GM21717 (cell line): ENCODE data around the gene DPY19L2.
"Not testable (repeated sequence)": the region's sequence is repeated elsewhere in the genome, so short reads cannot be mapped to it uniquely, and the experiment has no call there.

Source experiments
- ATAC-seq: cut with Tn5 transposase; IDR thresholded peaks from one replicate; pipeline ENCODE4 v1.9.1; 2021; ENCODE audit warnings: mild to moderate bottlenecking, moderate library complexity; ENCODE audit not compliant: unreplicated experiment

The DPY19L2 gene

DNA sequence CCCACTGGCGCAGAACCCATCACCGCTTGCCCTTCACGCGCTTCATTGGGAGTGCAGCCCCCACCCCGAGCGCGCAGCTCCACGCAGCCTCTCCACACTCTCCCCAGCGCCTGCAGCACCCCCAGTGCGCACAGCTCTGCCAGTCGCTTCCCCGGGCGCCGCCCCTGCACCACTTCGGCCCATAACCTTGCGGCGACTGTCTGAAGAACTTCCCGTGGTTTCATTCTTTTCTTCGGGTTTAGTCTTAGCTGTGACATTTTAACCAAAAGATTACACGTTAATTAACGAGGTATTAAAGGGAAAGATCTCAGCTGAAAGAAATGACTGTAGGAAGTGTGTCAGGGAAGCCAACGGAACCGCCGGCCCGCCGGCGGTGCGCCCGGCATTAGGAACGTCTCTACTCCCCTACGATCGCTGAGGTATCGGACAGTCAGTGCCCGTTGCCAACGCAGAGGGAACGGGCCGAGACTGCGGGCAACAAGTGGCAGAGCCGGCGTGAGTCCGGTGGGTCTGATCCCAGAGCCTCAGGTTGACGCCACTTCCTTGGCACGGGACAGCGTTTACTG is 590 bp upstream of the DPY19L2 start:
- peak; percentile 35 for ATAC-seq

DNA sequence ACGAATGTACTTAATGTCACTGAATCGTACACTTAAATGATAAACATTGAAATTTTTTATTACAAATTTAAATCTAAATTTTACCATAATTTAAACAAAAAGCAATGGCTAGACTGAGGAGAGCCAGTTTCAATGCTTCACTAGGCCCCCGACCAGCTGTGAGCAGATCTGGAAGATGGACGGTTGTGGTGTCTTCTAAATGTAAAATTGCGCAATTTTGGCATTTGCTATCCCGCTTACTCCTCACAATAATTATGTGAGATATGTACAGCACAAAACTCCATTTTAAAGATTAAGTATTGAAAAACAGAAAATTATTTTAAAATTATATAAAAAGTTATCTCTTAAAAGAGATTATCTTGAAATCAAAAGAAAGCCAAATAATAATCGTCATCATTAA is 5.3 kb downstream of the DPY19L2 start:
- not testable (repeated sequence) for ATAC-seq

DNA sequence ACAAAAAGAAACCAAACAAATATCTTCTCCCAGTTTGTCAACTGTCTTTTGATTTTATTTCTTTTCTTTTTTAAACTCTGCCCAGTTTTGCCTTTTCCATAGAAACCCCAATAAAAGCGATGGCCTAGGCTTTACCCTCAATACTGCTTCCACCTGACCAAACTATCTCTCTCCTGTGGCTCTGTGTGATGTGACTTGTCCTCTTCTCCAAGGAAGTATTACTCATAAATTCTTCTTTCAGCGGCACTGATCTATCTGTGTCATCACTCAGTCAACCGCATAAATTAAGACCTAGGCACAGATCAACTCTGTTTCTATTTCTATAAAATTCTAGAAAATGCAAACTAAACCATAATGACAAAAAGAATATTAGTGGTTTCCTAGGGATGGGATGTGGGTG is 9.8 kb downstream of the DPY19L2 start:
- not testable (repeated sequence) for ATAC-seq

DNA sequence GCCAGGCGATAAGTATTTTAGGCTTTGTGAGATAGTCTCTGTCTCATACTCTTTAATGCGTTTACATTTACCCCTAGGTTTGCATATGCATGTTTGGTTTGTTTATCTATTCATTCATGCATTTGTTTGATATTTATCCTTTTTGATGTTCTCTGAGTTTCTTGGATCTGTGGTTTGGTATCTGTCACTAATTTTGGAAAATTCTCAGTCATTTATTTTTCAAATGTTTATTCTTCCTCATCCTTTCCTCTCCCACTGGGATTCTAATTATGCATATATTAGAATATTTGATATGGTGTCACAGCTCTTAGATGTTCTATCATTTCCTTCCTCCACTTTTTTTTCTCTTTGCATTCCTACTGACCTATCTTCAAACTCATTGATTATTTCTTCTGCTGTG is 11.9 kb downstream of the DPY19L2 start:
- ATAC-seq, result not testable (repeated sequence)

DNA sequence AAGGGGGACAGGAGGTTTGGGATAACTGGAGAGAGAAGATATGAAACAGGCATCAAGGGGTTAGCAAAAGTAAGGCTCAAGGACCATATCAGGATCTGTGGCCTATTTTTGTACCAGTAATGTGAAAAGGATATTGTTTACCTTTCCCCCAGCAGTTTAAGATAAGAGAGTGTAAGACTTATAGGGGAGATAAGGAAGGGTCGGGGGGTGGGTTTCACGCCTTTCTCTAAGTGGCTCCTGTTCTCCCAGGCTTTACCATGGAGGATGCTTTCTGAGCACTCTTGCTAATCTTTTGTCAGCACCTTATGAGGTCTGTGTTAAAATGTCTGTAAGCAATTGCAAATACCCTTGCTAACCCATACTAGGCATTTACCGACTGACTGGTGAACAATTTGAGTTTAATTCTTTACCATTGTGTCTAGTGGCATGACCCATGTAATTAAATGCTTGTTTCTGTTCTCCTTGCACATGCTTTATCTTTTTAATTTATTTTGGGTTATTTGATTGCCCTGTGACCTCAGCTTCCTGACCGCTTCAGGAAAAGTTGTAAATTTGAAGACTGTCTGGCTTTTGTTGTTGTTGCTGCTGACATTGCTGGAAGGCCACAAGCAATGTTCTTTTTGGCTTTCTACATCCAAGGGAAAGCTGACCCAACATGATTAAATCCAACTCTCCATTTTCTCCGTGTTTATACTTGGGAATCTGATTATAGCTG is 12.6 kb downstream of the DPY19L2 start:
- not testable (repeated sequence) for ATAC-seq

DNA sequence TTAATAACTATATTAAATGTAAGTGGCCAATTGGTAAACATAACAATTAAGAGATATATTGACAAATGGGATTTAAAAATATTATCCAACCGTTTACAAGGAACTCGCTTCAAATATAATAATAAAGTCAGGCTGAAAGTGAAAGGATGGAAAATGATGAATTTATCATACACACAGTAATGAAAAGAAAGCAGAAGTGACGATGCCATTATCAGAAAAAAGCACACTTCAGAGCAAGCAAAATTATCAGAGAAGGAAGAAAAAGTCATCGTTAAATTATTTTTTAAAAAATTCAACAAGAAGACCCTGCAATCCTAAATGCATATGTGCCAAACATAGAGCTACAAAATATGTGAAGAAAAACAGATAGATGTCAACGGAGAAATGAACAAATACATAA is 13.8 kb downstream of the DPY19L2 start:
- not testable (repeated sequence) for ATAC-seq

DNA sequence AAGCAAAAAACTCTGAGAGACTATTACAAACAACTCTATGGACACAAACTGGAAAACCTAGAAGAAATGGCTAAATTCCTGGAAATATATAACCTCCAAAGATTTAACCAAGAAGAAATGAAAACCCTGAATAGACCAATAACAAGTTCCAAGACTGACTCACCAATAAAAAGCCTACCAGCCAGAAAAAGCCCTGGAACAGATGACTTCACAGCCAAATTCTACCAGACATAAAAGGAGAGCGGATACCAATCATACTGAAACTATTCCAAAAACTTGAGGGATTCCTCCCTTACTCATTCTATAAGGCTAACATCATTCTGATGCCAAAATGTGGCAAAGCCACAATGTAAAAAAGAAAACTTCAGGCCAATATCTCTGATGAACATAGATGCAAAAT is 18.8 kb downstream of the DPY19L2 start:
- not testable (repeated sequence) for ATAC-seq

DNA sequence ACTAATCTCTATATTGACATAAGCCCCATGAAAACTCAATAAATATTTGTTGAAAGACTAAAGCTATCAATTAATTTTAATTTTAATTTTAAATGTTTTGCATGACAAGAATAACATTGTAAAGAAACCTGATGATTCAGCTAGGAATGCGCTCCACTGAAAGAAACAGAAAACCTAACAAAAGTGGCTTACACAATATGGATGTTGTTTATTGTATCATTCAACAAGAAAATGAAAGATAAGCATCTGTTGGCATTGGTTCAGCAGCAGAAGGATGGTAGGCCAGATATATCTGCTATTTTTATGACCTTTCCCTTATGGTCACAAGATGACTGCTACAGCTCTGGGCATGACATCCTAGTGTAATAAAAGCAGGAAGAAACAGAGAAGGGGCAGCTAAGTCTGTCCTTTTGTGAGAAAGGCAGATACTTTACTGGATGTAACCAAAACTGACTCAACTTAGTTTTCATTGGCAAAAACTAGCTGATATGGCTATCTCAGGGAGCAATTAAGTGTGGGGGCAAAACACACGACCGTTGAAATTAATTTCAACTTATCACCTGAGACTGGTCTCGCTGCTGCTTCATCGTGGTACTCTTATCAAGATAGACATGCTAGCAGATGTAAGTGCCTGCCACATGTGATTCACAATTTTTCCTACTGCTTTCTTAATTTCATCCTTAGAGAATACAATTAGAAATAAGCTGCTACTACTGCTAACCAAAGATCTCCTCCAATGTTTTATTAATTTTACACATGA is 24.7 kb downstream of the DPY19L2 start:
- not testable (repeated sequence) for ATAC-seq

DNA sequence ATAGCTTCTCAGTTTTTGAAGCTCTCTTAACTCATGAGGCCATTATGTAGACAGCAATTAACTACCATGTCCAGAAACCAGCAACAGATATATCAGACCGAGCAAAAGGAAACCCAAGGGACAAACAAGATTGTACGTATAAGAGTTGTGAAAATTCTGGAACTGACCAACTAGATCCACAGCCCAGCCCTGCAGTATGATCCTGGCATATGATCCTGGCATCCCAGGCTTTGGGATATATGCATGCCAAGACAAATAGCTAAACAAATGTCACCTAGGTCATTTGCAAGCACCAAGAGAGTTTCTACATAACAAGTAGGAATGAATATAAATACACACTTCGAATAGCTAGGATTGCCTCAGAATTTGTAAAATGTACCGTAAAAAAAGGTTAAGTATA is 44.0 kb downstream of the DPY19L2 start:
- not testable (repeated sequence) for ATAC-seq

DNA sequence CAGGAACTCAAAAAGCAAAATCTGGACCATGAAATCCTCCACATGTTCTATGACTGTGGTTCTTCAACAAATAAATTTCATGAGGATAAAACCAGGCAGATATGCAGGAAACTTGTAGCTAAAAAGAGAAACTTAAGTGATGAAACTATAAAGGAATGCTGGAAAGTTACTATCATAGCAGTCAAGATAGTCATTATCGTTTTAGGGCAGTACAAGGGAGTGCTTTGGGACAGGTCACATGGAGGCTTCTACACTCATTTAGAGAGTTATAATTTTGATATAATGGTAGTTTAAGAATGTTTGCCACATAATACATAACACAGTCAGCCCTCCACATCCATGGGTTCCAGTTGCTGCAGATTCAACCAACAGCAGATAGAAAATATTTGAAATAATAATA is 52.7 kb downstream of the DPY19L2 start:
- ATAC-seq, result not testable (repeated sequence)

DNA sequence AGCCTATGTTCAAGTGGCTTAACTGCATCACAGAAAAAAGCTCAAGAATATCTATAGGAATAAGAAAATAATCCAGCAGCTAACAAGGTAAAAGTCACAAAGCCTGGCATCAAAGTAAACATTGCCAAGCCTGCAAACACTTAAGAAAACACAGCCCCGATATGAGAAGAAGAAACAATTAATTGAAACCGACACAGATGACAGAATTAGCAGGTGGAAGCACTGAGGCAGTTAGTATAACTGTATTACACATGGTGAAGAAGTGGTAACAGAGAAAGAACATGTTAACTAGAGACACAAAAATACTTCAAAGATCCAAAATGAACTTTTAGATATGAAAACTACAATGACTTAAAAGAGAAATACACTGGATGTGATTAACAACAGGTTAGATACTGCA is 57.0 kb downstream of the DPY19L2 start:
- peak; percentile 76 for ATAC-seq

DNA sequence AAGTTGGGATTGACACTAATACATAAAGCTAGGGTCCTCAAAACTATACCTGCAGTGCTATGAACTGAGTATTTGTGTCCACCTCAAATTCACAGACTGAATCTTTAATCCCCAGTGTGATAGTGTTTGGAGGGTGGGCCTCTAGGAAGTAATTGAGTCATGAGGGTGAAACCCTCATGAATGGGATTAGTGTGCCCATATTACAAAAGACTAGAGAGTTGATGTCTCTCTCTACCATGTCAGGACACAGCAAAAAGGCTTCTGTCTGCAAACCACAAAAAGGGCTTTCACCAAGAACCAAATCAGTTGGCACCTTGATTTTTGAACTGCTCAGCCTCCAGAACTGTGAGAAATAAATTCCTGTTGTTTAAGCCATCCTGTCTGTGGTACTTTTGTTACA is 59.0 kb downstream of the DPY19L2 start:
- ATAC-seq, result not testable (repeated sequence)

DNA sequence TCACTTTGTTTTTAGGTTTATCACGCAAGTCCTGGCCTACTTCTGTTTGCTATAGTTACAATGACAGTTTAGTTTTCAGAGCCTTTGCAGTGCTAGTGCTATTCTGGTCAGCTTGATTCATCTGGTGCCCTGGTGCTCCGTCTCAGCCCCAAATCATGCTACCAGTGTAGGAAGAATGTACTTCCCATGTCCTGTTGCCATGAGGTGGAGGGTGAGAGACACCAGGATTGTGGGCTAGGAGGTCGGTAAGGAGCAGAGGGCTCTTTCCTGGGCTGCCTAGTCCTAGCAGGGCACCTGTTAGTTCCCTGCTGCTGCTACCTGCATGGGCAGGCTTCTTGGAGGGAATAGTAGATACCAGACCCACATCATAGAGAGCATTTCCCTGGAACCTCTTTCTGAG is 63.3 kb downstream of the DPY19L2 start:
- not testable (repeated sequence) for ATAC-seq

DNA sequence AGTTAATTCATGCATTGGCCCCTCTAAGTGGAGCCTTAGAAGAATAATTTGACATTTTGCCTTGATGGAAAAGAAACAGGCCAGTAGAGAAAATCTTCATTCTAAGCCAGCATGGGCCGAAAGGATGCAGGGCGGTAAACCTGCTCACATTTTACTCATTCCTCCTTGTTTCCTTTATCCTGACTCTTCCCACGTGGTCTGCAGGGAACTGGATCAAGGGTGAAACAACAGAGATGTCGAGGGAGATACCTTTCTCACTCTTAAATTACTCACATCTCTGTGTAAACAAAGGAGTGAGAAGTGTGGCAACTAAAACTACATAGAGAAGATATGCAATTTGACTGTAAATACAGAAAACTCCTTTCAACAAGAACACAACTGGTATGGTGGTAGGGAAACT is 73.5 kb downstream of the DPY19L2 start:
- ATAC-seq, result not testable (repeated sequence)

DNA sequence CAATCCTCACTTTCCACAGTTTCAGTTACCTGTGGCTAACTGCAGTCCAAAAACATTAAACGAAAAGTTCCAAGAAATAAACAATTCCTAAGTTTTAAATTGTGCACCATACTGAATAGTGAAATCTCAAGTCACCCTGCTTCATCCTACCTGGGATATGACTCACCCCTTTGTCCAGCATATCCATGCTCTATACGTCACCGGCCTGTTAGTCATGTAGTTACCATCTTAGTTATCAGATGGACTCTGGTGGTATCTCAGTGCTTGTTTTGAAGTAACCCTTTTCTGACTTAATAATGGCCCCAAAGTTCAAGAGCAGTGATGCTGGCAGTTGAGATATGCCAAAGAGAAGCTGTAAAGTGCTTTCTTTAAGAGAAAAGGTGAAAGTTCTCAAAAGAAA is 83.9 kb downstream of the DPY19L2 start:
- not testable (repeated sequence) for ATAC-seq

DNA sequence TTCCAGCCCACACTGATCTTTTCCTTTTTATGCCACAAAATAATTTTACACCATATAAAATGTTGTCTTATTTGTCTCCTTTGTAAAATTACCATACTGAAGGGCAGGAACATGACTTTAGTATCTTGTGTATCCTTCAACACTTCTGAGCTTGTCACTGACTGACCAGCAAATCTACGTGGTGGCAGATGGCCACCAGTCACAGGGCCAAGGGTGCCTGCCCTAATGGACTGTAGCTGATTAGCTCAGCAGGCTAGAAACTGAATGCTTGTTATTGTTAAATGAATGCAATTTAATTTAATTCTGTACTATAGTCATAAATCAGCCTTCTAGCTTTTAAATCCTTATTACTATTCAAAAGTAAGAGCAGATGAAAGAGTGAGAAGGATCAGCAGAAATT is 85.0 kb downstream of the DPY19L2 start:
- ATAC-seq, result not testable (repeated sequence)

DNA sequence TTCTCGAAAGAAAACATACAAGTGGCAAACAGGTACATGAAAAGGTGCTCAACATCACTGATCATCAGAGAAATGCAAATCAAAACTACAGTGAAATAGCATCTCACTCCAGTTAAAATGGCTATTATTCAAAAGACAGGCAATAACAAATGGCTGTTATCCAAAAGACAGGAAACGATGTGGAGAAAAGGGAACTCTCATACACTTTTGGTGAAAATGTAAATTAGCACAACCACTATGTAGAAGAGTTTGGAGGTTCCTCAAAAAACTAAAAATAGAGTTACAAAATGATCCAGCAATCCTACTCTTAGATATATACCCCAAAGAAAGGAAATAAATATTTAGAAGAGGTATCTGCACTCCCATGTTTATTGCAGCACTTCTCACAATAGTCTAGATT is 90.7 kb downstream of the DPY19L2 start:
- not testable (repeated sequence) for ATAC-seq

DNA sequence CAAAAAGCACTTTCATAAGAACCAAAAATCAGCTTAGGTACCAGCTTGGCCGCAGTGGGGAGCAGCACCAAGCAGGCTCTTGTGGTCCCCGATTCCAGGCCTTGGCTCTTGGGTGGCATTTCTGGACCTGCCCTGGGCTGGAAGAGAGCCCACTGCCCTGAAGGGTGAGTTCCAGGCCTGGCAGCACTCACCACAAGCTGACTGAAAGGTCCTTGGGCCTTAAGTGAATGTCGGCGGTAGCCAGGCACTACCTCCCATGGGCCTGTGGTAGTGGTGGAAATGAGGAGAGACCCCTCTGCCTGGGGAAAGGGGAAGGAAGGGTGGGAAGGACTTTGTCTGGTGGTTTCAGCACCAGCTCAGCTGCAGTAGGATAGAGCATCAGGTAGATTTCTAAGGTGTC is 96.3 kb downstream of the DPY19L2 start:
- ATAC-seq, result not testable (repeated sequence)

DNA sequence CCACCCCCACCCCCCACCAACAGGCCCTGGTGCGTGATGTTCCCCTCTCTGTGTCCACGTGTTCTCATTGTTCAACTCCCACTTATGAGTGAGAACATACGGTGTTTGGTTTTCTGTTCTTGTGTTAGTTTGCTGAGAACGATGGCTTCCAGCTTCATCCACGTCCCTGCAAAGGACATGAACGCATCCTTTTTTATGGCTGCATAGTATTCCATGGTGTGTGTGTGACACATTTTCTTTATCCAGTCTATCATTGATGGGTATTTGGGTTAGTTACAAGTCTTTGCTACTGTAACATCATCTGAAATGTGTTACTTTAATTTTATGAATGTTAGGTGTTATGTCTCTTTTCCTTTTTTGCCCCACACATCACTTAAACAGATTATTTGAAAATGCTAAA is 109.8 kb downstream of the DPY19L2 start:
- ATAC-seq, result not testable (repeated sequence)

DNA sequence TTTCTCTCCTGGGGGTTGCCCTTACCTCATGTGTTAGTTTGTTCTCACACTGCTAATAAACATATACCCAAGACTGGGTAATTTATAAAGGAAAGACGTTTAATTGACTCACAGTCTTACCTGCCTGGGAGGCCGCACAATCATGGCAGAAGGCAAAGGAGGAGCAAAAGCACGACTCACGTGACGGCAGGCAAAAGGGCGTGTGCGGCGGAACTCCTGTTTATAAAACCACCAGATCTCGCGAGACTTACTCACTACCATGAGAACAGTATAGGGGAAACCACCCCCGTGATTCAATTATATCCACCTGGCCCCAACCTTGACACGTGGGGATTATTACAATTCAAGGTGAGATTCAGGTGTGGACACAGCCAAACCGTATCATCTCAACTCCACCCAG is 116.9 kb downstream of the DPY19L2 start:
- not testable (repeated sequence) for ATAC-seq

DNA sequence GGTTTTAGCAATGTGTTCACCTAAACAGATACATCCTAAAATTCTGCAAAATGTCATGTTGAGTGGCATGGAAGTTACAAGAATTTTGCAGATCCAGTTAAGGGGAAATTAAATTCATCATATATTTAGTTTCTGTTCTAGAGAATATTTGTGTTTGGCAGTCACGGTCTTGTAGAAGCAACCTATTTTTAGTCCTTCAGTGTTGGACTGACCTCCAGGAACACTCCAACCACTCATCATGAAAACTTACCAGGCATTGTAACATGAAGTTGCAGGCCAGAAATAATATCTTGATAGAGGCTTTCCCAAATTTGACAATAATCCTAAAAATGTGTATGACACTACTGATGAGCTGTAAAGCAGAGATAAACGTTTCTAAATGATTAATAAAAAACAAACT is 119.3 kb downstream of the DPY19L2 start:
- not testable (repeated sequence) for ATAC-seq
